Measurements from ENCODE around the gene STK32A.

DNA sequence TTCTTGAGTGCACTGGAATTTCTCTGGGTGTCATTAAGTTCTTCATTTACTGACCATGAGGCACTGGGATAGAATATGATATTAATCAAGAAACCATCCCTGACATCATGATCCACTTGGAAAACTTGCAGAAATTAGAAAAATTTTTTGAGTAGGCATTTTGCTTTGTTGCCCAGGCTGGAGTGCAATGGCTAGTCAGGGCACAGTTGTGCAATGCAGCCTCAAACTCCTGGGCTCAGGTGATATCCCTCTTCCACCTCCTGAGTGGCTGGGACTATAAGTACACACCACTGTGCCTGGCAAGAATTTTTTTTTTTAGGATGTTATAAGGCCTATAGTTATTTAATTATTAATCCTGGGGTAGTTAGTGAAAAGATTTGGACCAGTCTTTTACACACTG is 106.5 kb downstream of the STK32A start:
- TF ChIP-seq GABPA (IDR thresholded peaks at IDR 0.05 in 1 of 2, conservative IDR thresholded peaks at IDR 0.05 in 1 of 2) = no peak
- TF ChIP-seq, protein P1, sequence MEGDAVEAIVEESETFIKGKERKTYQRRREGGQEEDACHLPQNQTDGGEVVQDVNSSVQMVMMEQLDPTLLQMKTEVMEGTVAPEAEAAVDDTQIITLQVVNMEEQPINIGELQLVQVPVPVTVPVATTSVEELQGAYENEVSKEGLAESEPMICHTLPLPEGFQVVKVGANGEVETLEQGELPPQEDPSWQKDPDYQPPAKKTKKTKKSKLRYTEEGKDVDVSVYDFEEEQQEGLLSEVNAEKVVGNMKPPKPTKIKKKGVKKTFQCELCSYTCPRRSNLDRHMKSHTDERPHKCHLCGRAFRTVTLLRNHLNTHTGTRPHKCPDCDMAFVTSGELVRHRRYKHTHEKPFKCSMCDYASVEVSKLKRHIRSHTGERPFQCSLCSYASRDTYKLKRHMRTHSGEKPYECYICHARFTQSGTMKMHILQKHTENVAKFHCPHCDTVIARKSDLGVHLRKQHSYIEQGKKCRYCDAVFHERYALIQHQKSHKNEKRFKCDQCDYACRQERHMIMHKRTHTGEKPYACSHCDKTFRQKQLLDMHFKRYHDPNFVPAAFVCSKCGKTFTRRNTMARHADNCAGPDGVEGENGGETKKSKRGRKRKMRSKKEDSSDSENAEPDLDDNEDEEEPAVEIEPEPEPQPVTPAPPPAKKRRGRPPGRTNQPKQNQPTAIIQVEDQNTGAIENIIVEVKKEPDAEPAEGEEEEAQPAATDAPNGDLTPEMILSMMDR (IDR thresholded peaks at IDR 0.05; ENCODE audit: low read depth, low read length, missing input control) = no peak
- no peak for TF ChIP-seq SP1 (IDR thresholded peaks at IDR 0.05)
- TF ChIP-seq, protein P2, sequence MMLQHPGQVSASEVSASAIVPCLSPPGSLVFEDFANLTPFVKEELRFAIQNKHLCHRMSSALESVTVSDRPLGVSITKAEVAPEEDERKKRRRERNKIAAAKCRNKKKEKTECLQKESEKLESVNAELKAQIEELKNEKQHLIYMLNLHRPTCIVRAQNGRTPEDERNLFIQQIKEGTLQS (IDR thresholded peaks at IDR 0.05) = no peak
- TF ChIP-seq JUND (IDR thresholded peaks at IDR 0.05) = no peak
- no peak for TF ChIP-seq TAF1 (conservative IDR thresholded peaks at IDR 0.05)
- no peak for TF ChIP-seq YY1 (IDR thresholded peaks at IDR 0.05)
- no peak for TF ChIP-seq REST (IDR thresholded peaks at IDR 0.05)
- no peak for TF ChIP-seq RAD21 (IDR thresholded peaks at IDR 0.05)
- TF ChIP-seq FOXA1 (IDR thresholded peaks at IDR 0.05) = no peak
- no peak for TF ChIP-seq HNF4G (IDR thresholded peaks at IDR 0.05)

Measured in liver (tissue), 3 donors.